ENCODE results near the gene PMM1.

The PMM1 gene

GRCh38 chr22:41538583-41538982, 51.1 kb downstream of the PMM1 start:
- no peak for DNase-seq (ENCODE audit: low spot score)

GRCh38 chr22:41537203-41537602, 52.4 kb downstream of the PMM1 start:
- no peak for DNase-seq (ENCODE audit: low spot score)

- no peak for DNase-seq (ENCODE audit: low spot score)
Observed at GRCh38 chr22:41535244-41535643, 54.4 kb downstream of the PMM1 start.

GRCh38 chr22:41534219-41534618, 55.4 kb downstream of the PMM1 start:
- DNase-seq (ENCODE audit: low spot score), result no peak

- peak; percentile 83 for DNase-seq (ENCODE audit: low spot score)
Observed at GRCh38 chr22:41532908-41533825, 56.5 kb downstream of the PMM1 start.

- no peak for DNase-seq (ENCODE audit: low spot score)
Observed at GRCh38 chr22:41531715-41532477, 57.7 kb downstream of the PMM1 start.

GRCh38 chr22:41530890-41531714, 58.5 kb downstream of the PMM1 start:
- DNase-seq (ENCODE audit: low spot score), result no peak

GRCh38 chr22:41528938-41529561, 60.6 kb downstream of the PMM1 start:
- no peak for DNase-seq (ENCODE audit: low spot score)

- no peak for DNase-seq (ENCODE audit: low spot score)
Observed at GRCh38 chr22:41528132-41528766, 61.4 kb downstream of the PMM1 start.
